ENCODE measurements around the gene HOXC11.

HOXC11 gene

DNA sequence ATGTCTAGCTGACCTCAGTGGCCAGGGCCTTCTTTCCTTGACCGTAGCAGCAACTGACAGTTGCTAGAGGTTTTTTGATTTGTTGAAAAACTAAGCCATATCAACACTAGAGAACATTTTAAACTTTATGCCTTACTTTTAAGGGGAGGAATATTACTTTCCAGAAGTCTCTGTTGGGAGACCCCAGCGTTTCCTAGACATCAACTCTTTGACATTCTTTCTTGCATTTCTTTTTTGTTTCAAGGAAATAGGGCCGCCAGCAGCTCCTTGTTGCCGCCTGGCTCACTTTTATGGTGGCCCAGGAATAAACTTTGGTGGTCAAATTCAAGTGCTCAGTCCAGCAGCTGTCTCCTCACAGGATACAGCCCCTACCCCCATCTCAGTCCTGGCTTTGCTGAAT lies 2.5 kb upstream of the HOXC11 start:
- TF ChIP-seq, protein P1, sequence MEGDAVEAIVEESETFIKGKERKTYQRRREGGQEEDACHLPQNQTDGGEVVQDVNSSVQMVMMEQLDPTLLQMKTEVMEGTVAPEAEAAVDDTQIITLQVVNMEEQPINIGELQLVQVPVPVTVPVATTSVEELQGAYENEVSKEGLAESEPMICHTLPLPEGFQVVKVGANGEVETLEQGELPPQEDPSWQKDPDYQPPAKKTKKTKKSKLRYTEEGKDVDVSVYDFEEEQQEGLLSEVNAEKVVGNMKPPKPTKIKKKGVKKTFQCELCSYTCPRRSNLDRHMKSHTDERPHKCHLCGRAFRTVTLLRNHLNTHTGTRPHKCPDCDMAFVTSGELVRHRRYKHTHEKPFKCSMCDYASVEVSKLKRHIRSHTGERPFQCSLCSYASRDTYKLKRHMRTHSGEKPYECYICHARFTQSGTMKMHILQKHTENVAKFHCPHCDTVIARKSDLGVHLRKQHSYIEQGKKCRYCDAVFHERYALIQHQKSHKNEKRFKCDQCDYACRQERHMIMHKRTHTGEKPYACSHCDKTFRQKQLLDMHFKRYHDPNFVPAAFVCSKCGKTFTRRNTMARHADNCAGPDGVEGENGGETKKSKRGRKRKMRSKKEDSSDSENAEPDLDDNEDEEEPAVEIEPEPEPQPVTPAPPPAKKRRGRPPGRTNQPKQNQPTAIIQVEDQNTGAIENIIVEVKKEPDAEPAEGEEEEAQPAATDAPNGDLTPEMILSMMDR (IDR thresholded peaks at IDR 0.05): no peak

DNA sequence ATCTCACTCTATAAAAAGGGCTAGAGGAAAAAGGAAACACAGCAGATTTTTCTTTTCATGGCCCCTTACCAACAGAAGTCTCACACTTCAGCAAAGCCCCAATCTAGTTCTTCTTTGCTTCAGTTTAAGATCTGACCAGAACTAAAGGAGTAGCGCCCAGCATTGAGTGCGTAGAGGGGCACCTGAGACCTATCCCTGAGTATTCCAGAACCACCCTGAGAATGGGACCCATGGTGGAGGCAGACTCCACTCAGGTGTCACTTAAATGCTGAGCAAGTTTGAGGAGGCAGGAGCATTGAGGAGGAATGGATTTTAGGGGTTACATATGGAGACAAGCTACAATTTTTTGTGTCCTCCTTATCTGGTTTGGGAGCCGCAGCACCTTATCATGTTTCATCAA lies 1.8 kb upstream of the HOXC11 start:
- TF ChIP-seq, protein P1 (IDR thresholded peaks at IDR 0.05): no peak

DNA sequence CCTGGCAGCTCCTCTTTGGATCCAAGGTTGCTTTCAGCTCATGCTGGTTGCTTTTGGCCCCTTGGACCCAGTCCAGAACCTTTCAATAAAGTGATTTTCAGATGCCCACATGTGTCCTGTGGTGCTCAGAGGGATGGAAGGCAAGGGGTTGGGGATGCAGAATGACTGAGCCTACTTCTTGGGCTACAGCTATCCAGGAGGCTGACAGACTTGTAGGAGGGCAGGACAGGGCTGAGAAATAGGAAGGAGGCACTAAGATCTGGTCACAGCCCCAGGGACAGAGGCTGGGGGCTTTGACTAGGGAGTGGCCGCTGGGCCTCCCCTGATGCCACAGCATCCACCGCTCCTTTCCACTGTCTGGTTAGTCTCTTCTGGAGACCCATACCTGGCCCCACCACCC lies 1.2 kb upstream of the HOXC11 start:
- TF ChIP-seq, protein P1 (IDR thresholded peaks at IDR 0.05): no peak

DNA sequence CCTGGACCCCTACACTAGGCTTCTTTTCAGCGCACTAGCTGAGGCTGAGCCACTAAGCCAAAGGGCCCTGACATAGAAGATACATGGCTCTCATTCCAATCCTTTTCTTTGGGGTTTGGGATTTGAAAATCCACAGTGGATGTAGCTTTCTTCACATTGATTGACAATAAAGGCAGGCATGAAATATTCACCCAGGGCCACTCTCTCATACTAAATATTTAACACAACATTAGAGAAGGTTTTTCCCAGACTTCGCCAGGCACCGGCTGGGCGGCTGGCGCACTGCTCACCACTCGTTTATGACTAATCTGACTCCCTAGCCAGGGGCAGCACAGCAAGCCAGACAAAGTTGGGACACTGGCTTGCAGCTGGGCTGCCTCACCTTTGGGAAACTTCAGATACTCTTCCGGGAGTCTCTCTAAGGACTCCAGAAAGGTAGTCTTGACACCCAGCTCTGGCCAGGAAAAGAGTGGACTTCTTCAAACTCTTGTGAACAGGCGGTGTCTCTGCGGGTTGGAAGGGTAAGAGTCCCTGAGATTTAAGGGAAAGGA lies 699 bp upstream of the HOXC11 start:
- TF ChIP-seq, protein P1 (IDR thresholded peaks at IDR 0.05): no peak

DNA sequence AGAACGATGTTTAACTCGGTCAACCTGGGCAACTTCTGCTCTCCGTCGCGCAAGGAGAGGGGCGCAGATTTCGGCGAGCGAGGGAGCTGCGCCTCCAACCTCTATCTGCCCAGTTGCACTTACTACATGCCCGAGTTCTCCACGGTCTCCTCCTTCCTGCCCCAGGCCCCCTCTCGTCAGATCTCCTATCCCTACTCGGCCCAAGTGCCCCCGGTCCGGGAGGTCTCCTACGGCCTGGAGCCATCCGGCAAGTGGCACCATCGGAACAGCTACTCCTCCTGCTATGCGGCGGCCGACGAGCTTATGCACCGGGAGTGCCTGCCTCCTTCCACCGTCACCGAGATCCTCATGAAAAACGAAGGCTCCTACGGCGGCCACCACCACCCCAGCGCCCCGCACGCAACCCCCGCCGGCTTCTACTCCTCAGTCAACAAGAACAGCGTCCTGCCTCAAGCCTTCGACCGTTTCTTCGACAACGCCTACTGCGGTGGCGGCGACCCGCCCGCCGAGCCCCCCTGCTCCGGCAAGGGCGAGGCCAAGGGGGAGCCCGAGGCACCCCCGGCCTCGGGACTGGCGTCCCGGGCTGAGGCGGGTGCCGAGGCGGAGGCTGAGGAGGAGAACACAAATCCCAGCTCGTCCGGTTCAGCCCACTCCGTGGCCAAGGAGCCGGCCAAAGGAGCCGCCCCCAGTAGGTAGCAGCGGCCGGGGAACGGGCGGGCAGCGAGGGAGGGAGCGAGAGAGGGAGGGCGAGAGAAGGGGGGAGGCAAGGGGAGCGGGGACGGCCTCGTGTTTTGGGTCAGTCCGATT lies 513 bp downstream of the HOXC11 start:
- TF ChIP-seq, protein P1 (IDR thresholded peaks at IDR 0.05): no peak

DNA sequence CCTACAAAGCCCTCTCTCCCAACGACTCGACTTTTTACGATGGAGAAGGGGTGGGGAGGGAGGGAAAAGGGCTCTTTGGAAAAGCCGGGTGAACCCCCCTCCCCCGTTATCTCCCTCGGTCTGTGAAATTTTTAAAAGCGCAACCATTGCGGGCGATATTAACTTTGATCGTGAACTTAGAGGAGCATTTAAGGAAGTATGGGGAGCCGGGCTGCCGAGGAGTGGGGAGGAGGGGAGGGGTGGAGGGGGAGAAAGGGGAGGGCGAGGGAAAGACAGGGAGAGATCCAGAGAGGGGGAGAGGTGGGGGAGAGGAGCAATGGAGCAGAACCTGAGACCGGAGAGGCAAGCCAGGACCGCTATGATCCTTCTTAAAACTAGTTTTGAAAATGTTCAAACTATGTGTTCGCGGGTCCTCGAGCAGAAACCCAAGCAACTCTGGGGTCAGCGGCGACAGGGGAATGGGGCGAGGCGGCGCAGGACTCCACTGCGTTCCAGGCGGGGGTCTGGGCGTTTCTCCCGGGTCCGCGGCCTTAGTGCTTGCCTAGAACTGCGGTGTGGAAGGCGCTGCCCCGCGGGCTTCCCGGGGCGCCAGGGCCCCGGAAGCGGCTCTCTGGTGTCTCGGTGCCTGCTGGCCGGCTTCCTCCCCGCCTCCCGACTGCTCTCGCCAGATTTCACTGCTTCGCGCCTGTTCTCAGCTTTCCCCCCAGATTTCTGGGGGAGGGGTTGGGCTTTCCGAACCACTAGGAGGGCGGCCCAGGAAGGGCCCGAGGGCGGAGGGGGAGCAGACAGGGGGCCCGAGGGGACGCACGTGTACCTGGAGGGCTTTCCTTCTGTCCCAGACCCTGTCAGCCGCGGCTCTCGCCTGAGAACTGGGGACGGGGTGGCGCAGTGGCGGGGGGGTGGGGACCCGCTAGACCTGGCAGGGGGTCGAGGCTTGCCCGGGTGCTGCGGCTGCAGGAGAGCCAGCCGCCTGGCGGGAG lies 1.4 kb downstream of the HOXC11 start, which contains the start of gene HOTAIR:
Gene HOTAIR, minus strand, starts transcription at position 871 of the 980 bp plus-strand sequence.
- TF ChIP-seq, protein P1 (IDR thresholded peaks at IDR 0.05): no peak

DNA sequence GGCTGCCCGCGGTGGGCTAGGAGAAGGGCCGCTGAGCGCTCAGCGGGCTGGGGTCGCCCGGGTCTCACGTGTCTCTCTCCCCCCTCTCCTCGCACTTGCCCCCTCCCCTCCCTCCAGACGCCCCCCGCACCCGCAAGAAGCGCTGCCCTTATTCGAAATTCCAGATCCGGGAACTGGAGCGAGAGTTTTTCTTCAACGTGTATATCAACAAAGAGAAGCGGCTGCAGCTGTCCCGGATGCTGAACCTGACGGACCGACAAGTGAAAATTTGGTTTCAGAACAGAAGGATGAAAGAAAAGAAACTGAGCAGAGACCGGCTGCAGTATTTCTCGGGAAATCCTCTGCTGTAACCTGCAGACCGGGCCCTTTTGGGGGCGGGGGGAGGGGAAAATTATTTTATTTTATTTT lies 2.1 kb downstream of the HOXC11 start:
- TF ChIP-seq, protein P1 (IDR thresholded peaks at IDR 0.05): no peak
